Breast epithelium (tissue), 4 donors: Measurements from ENCODE around the gene RNF40. TPM values are rescaled to one million over a fixed set of nuclear protein-coding genes. Genes with fewer than 3 reads are reported as not detected.

Experiments
- DNase-seq, 2 donors: peaks; one replicate each; pipeline ENCODE4 v3.0.0-alpha.2; 2019; ENCODE audit warnings: low spot score in 2 of 2
- H3K27ac ChIP-seq, 2 donors: fragments of 200-600 bp; sonication (generic) in 1 of 2; one replicate each; pipeline ENCODE4 v1.5.1; 2016 to 2019; ENCODE audit warnings: mild to moderate bottlenecking in 1 of 2
- H3K27me3 ChIP-seq, 2 donors: fragments of 200-600 bp; sonication (generic) in 1 of 2; one replicate each; pipeline versions ENCODE4 v1.5.1 to v1.6.0; 2017 to 2019; ENCODE audit warnings: control low read depth in 1 of 2, mild to moderate bottlenecking in 1 of 2
- H3K36me3 ChIP-seq: fragments of 200-600 bp; one replicate; pipeline ENCODE4 v1.5.1; 2019
- H3K4me1 ChIP-seq, 2 donors: fragments of 200-600 bp; sonication (generic); one replicate each; pipeline ENCODE4 v1.5.1; 2016 to 2019; ENCODE audit warnings: control low read depth in 1 of 2
- H3K4me3 ChIP-seq, 3 donors: fragments of 200-600 bp; sonication (generic); 1 replicate in 2 of 3; 2 replicates in 1 of 3; pipeline ENCODE4 v1.5.1; 2016 to 2019; ENCODE audit warnings: mild to moderate bottlenecking in 3 of 3, moderate library complexity in 2 of 3
- H3K9me3 ChIP-seq, 2 donors: fragments of 200-600 bp; sonication (generic) in 1 of 2; one replicate each; pipeline ENCODE4 v1.5.1; 2016 to 2019; ENCODE audit warnings: control low read depth in 1 of 2
- CTCF ChIP-seq, 3 donors: fragments of 450-650 bp; IDR thresholded peaks; one replicate each; pipeline ENCODE4 v1.5.1; 2016 to 2017; ENCODE audit warnings: antibody characterized with exemption in 3 of 3, mild to moderate bottlenecking in 3 of 3, moderate library complexity in 3 of 3
- POLR2A ChIP-seq: fragments of 450-650 bp; IDR thresholded peaks from one replicate; pipeline ENCODE4 v1.6.1; 2016; ENCODE audit warnings: antibody characterized with exemption, mild to moderate bottlenecking, moderate library complexity
- POLR2AphosphoS5 ChIP-seq, 3 donors: sonication (generic); formaldehyde crosslinking; IDR thresholded peaks; one replicate each; pipeline ENCODE4 v1.6.1; 2017; ENCODE audit warnings: antibody characterized with exemption in 3 of 3
- intact Hi-C: fragments of 100-400 bp; cut with DNase I; formaldehyde crosslinking; loops from one replicate; pipeline ENCODE4 v1.15.1; 2023; ENCODE audit warnings: low total_unique reads
- total RNA-seq, 3 donors: library from RNA; depleted of rRNA; stranded (reverse); fragments of >200 nt; gene quantifications; one replicate each; pipeline ENCODE4 v1.1.0, GENCODE V29; 2016

The RNF40 gene
- total RNA-seq, 3 donors from 2014 or later = 77.0 to 84.7 (median 77.3) TPM

GRCh38 chr16:30768583-30769181 lies 6.6 kb downstream of the RNF40 start:
- intact Hi-C loops = no loop called here
- Histone ChIP-seq H3K27ac (no peak overlapping the region), H3K4me1 (peaks cover 0 to 3% of the 10 kb centered on the region in 2 donors), H3K9me3 (no peaks in the 10 kb centered on the region), H3K27me3 (no peaks in the 10 kb centered on the region), H3K36me3 (peaks cover 32% of the 10 kb centered on the region), H3K4me3 (no peak overlapping the region)
- no peak for TF ChIP-seq POLR2AphosphoS5 (IDR thresholded peaks at IDR 0.05)
- TF ChIP-seq POLR2A = no peak
- TF ChIP-seq CTCF (IDR thresholded peaks at IDR 0.05) = no peak
- no peak for DNase-seq

GRCh38 chr16:30769379-30770089 lies 7.4 kb downstream of the RNF40 start:
- DNase-seq = no peak
- H3K4me1 ChIP-seq = no peaks in the 10 kb centered on the region

GRCh38 chr16:30771726-30772125 lies 9.6 kb downstream of the RNF40 start:
- TF ChIP-seq POLR2AphosphoS5 (IDR thresholded peaks at IDR 0.05) (no peak), CTCF (IDR thresholded peaks at IDR 0.05) (no peak), POLR2A (no peak)
- Histone ChIP-seq H3K4me1 (no peaks in the 10 kb centered on the region), H3K36me3 (peaks cover 21% of the 10 kb centered on the region), H3K27ac (no peak overlapping the region), H3K4me3 (no peak overlapping the region), H3K27me3 (no peaks in the 10 kb centered on the region), H3K9me3 (no peaks in the 10 kb centered on the region)
- DNase-seq = no peak
- intact Hi-C loops = no loop called here

More at GRCh38 chr16:30769379-30770089, 7.4 kb downstream of the RNF40 start:
- peaks cover 29% of the 10 kb centered on the region for H3K36me3 ChIP-seq
- no peak overlapping the region for H3K27ac ChIP-seq
- TF ChIP-seq POLR2AphosphoS5 (IDR thresholded peaks at IDR 0.05) = no peak
- TF ChIP-seq POLR2A = no peak
- no peak for TF ChIP-seq CTCF (IDR thresholded peaks at IDR 0.05)
- no peak overlapping the region for H3K4me3 ChIP-seq
- intact Hi-C loops = no loop called here
- H3K9me3 ChIP-seq = no peaks in the 10 kb centered on the region
- no peaks in the 10 kb centered on the region for H3K27me3 ChIP-seq

GRCh38 chr16:30773826-30774225 lies 11.7 kb downstream of the RNF40 start:
- peaks cover 8% of the 10 kb centered on the region for H3K36me3 ChIP-seq
- TF ChIP-seq POLR2A = no peak
- TF ChIP-seq POLR2AphosphoS5 (IDR thresholded peaks at IDR 0.05) = no peak
- TF ChIP-seq CTCF (IDR thresholded peaks at IDR 0.05) = no peak
- intact Hi-C loops = no loop called here

More at GRCh38 chr16:30773826-30774225, 11.7 kb downstream of the RNF40 start:
- DNase-seq = no peak
- no peaks in the 10 kb centered on the region for H3K27me3 ChIP-seq
- H3K27ac ChIP-seq = no peak overlapping the region
- H3K4me1 ChIP-seq = no peaks in the 10 kb centered on the region
- no peaks in the 10 kb centered on the region for H3K9me3 ChIP-seq
- no peak overlapping the region for H3K4me3 ChIP-seq
